HG03342 (cell line): ENCODE results near the gene SHCBP1.
"Not testable (repeated sequence)": the region's sequence is repeated elsewhere in the genome, so short reads cannot be mapped to it uniquely, and the experiment has no call there.

Experiments used
- ATAC-seq: cut with Tn5 transposase; IDR thresholded peaks from one replicate; pipeline ENCODE4 v1.9.1; 2021; ENCODE audit warnings: mild to moderate bottlenecking, moderate library complexity; ENCODE audit not compliant: unreplicated experiment

SHCBP1 gene

GRCh38 chr16:46620266-46621005 lies 743 bp downstream of the SHCBP1 start:
- ATAC-seq = no peak

DNA sequence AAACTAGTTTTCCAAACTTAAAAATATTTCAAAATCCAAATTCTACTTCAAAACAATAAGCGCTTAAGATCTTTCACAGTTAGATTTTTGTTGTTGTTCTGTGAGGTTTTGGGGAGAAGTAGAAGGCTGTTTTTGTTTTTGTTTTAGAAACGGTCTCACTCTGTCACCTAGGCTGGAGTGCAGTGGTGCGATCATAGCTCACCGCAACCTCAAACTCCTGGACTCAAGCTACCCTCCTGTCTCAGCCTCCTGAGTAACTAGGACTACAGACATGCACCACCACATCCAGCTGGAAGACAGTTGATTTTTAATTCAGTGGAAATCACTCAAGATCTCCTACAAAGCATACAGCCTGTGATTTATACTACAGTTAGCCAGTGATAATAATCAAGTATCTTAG lies 2.7 kb downstream of the SHCBP1 start:
- no peak for ATAC-seq

DNA sequence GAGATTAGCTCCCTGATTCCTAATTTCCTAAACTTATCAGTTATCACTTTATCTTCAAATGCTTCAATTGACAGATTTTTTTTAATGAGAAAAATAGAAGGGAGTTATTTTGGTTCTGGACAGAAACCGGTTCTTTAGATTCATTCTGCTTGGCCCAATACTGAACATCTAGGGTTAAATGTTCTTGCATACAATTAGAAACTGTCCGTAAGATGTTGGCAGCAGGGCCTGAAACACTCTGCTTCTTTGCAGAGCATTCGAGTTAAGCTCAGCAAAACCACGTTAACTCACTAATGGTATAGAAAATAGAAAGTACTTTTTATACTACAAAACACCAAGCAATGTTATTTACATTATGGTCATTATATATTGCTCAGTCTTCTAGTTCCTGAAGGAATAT lies 7.2 kb downstream of the SHCBP1 start:
- no peak for ATAC-seq

- ATAC-seq = no peak
Observed at GRCh38 chr16:46613352-46613751, 7.8 kb downstream of the SHCBP1 start.

GRCh38 chr16:46612121-46612520 lies 9.1 kb downstream of the SHCBP1 start:
- peak; percentile 72 for ATAC-seq

- no peak for ATAC-seq
Observed at GRCh38 chr16:46607529-46607928, 13.7 kb downstream of the SHCBP1 start.

DNA sequence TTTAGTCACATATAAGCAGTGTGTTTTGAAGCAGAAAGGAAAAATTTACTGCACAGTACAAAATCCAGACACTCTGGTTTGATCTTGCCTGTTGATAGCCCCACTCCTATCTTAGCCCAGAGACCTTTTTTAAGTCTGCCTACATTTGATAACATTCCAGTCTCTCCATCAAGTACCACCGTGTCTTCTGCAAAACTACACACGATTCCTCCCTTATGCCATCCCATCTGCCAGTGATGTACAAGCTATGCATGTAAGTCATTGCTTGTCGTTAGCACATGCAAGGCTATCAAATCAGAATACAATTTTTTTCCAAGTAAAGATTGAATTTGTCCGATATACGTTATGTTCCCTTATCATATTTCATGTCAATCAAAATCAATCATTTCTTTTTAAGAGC lies 14.9 kb downstream of the SHCBP1 start:
- ATAC-seq = no peak

DNA sequence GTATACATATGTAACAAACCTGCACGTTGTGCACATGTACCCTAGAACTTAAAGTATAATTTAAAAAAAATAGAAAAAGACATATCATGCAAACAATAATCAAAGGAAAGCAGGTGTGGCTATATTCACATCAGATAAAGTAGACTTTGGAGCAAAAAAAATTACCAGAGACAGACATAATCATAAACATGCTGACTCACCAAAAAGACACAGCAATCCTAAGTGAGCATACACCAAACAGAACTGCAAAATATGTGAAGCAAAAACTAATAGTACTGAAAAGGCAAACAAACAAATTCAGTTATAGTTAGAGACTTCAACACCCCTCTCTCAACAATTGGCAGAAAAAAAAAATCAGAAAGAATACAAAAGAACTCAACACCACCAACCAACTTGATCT lies 29.9 kb downstream of the SHCBP1 start:
- no peak for ATAC-seq

GRCh38 chr16:46586011-46586577 lies 35.1 kb downstream of the SHCBP1 start:
- no peak for ATAC-seq

GRCh38 chr16:46583036-46583435 lies 38.1 kb downstream of the SHCBP1 start:
- no peak for ATAC-seq

DNA sequence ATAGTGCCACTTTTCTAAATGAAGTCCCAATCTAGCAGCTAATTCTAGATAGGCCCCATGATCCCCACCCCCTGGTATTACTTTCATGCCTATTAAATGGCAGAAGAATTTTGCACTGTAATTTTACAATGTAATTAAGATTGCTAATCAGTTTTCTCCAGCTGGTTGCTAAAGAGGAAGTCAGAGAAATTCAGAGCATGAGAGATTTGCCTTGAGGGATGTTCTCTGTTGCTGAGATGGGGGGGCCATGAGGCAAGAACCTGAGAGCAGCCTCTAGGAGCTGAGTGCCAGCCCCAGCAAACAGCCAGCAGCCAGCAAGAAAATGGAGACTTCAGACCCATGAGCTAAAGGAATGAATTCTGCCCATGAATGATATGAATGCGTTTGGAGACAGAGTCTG lies 38.9 kb downstream of the SHCBP1 start:
- no peak for ATAC-seq

DNA sequence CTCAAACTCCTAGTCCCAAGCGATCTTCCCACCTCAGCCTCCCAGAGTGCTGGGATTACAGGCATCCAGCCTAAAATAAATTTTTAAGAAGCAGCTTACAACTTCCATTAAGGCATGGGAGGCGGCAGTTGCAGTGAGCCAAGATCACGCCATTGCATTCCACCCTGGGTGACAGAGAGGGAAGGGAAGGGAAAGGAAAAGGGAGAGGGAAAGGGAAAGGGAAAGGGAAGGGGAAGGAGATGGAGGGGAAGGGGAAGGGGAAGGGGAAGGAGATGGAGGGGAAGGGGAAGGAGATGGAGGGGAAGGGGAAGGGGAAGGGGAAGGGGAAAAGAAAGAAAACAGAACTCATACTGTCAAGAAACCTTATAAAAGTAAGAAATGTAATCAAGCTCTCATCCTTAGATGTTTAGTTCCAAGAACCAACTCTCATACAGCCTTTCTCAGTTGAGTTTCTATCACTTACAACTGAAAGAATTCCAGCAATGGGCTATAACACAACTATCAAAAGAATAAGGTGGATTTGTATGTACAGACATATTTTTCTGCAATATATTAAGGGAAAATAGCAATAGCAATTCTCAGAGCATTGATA lies 43.1 kb downstream of the SHCBP1 start:
- no peak for ATAC-seq

DNA sequence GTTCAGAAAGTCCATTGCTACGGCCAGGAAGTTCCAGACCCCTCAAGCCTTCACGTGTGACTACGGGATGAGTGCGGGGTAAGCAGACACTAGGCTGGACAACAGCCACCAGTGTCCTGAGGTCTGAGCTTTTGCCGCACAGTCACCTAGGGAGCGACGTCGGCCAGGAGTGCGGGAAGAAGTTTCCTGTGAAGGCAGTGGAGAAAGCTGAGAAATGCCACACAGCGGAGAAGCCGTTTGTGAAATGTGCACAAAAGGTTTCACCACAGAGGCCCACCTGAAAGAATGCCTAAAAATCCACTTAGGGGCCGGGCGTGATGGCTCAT lies 47.4 kb downstream of the SHCBP1 start:
- no peak for ATAC-seq

DNA sequence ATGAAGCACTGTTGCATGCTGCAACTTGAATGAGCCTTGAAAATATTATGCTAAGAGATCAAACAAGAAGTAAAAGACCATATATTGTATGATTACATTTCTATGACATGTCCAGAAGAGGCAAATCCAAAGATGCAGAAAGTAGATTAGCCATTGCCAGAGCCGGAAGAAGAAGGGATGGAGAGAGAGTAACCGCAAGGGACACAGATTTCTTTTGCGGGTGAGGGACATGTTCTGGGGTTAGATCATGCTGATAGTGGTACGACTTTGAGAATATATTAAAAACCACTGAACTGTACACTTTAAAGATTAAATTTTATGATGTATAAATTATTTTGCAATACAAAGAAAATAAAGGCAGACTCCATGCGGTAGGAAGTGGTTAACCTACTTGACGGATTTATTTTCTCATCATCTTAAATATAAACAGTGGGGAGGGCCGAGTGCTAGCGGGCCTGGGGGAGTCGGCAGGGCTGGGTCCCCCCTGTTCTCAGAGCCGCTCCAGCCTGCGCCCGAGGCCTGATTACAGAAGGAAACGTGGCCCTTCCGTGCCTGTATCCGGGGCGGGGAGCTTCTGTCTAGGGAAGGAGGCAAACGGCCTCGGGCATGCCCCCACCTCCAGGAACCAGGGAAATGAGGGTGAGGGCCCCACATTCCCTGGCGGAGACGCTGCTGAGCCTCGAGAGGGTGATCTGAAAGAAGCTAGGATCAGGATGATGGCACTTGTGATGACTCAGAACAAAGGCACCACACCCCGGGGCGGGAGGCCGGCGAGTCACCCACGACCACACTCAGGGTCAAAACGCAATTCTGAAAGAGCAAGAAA lies 48.0 kb downstream of the SHCBP1 start:
- no peak for ATAC-seq

DNA sequence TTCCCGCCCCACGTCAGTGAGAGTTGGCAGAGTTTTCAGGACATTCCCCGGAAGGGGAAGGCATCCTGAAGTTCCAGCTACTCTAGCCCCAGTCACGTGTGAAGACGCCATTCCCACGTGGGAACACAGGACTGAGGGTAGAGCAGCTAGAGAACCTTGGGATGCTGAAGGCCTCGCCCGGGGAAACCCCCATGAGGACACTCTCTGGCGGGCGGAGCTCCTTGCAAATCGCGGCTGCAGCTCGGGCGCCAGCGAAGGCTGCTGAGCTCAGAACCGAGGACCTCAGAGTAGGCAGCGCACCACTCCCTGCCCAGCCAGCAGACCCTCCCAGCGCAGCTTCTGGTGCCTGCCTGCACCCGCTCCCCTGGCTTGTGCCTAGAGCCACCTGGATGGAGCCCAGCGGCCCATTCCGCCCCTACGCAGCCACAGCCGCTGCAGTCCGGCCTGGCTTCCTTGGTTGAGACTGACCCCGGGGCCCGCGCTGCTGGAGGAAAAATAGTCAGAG lies 51.9 kb downstream of the SHCBP1 start:
- no peak for ATAC-seq

- no peak for ATAC-seq
Observed at GRCh38 chr16:46568472-46569230, 52.5 kb downstream of the SHCBP1 start.

- no peak for ATAC-seq
Observed at GRCh38 chr16:46562979-46563378, 58.2 kb downstream of the SHCBP1 start.

DNA sequence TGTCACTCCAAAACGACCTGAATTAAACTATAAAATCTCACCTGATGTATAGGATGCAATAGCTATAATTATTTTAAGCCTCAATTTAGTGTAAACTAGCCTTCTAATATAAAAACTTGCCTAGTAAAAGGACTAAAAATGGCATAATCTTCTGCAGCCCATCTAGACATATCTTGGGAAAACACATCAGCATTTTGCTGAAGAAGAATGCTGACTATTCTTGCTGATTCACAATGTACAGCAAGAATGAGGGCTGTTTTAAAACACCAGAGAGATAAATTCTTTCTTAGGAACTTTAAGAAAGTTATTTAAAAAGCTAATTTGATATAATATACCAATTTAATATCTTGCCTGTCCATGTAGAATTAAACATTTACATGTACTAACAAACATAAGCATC lies 63.2 kb downstream of the SHCBP1 start:
- no peak for ATAC-seq

GRCh38 chr16:46555951-46556350 lies 65.2 kb downstream of the SHCBP1 start:
- no peak for ATAC-seq

DNA sequence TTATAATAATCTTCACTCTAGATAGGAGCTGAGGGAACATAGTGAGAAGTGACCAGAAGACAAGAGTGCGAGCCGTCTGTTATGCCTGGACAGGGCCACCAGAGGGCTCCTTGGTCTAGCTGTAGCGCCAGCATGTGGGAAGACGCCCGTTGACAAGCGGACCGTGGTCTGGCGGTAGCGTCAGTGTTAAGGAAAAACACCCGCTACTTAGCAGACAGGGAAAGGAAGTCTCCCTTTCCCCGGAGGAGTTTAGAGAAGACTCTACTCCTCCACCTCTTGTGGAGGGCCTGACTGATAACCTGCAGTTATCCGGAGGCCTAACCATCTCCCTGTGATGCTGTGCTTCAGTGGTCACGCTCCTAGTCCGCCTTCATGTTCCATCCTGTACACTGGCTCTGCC lies 66.7 kb downstream of the SHCBP1 start:
- not testable (repeated sequence) for ATAC-seq

GRCh38 chr16:46549477-46549876 lies 71.7 kb downstream of the SHCBP1 start:
- ATAC-seq = no peak
